Endothelial cell of umbilical vein (primary cell): ENCODE measurements around the gene FOSL2. TPM values are rescaled to one million over a fixed set of nuclear protein-coding genes. Genes with fewer than 3 reads are reported as not detected.

Source experiments
- BruUV-seq: library from RNA; stranded (reverse); fragments of 400-500 nt; replicated peaks from 2 replicates; lab custom pipeline; 2021; lab: Mats Ljungman, UMichigan
- CTCF ChIA-PET: fragments of 300-600, 350-600 bp; sonication (Branson Sonifier 250); formaldehyde crosslinking; loops from one replicate; lab custom pipeline; 2021; ENCODE audit warnings: antibody characterized with exemption, inconsistent platforms; lab: Charles Lee
- POLR2A ChIA-PET: fragments of 300-600, 350-600 bp; sonication (Branson Sonifier 250); formaldehyde crosslinking; loops from one replicate; lab custom pipeline; 2021; ENCODE audit warnings: antibody characterized with exemption, inconsistent platforms; lab: Charles Lee
- DNase-seq: peaks from one replicate; pipeline ENCODE4 v3.0.0-alpha.2; 2011; ENCODE audit warnings: low read depth, low spot score
- FAIRE-seq: peaks from 2 replicates; lab custom pipeline; 2011; peaks lifted over from hg19 to GRCh38; lab: Jason Lieb, UNC
- H2AFZ ChIP-seq: 2 replicates; pipeline ENCODE4 v1.6.0; 2012; ENCODE audit warnings: low read depth, low read length, control low read depth, inconsistent platforms
- H3K27ac ChIP-seq: 2 replicates; pipeline ENCODE4 v1.5.1; 2011; ENCODE audit warnings: low read depth, mild to moderate bottlenecking, control low read depth, low read length, moderate library complexity; ENCODE audit not compliant: insufficient read depth
- H3K27me3 ChIP-seq, 2 experiments: 2 replicates each; pipeline versions ENCODE4 v1.6.0 to v1.6.1; 2011; ENCODE audit warnings: low read length in 2 of 2, mixed read lengths in 1 of 2; ENCODE audit not compliant: control insufficient read depth in 2 of 2, insufficient read depth in 2 of 2
- H3K36me3 ChIP-seq, 2 experiments: 2 replicates in 1 of 2; 3 replicates in 1 of 2; pipeline ENCODE4 v1.5.1; 2011; ENCODE audit warnings: low read length in 2 of 2, mild to moderate bottlenecking in 1 of 2, moderate library complexity in 1 of 2; ENCODE audit not compliant: control insufficient read depth in 2 of 2, insufficient read depth in 2 of 2; ENCODE audit errors: extremely low read depth in 1 of 2
- H3K4me1 ChIP-seq: 3 replicates; pipeline ENCODE4 v1.5.1; 2011; ENCODE audit warnings: mild to moderate bottlenecking, low read length; ENCODE audit not compliant: control insufficient read depth, insufficient read depth; ENCODE audit errors: extremely low read depth
- H3K4me2 ChIP-seq: 2 replicates; pipeline ENCODE4 v1.6.1; 2011; ENCODE audit warnings: low read length, control low read depth, mixed read lengths; ENCODE audit not compliant: insufficient read depth
- H3K4me3 ChIP-seq, 3 experiments: fragments of 200-600 bp in 1 of 3; sonication (generic), shearing (Covaris generic) in 1 of 3; replicated peaks in 1 of 3; 2 replicates each; pipeline ENCODE4 v1.5.1; 2011 to 2016; ENCODE audit warnings: control low read depth in 3 of 3, low read length in 3 of 3, mild to moderate bottlenecking in 2 of 3, inconsistent platforms in 1 of 3, low read depth in 1 of 3, moderate library complexity in 1 of 3; ENCODE audit not compliant: insufficient read depth in 1 of 3
- H3K79me2 ChIP-seq: 2 replicates; pipeline ENCODE4 v1.6.0; 2012; ENCODE audit warnings: low read length, inconsistent platforms; ENCODE audit not compliant: control insufficient read depth, insufficient read depth
- H3K9ac ChIP-seq: replicated peaks from 2 replicates; pipeline ENCODE3; 2011; ENCODE audit warnings: low read length, control low read depth; ENCODE audit not compliant: insufficient read depth; ENCODE audit errors: extremely low read depth
- H3K9me1 ChIP-seq: replicated peaks from 3 replicates; pipeline ENCODE4 v1.6.0; 2011; ENCODE audit warnings: mild to moderate bottlenecking, low read length; ENCODE audit not compliant: control insufficient read depth, insufficient read depth; ENCODE audit errors: extremely low read depth
- H3K9me3 ChIP-seq: replicated peaks from 2 replicates; pipeline ENCODE4 v1.5.1; 2012; ENCODE audit warnings: low read length, inconsistent platforms; ENCODE audit not compliant: control insufficient read depth, insufficient read depth
- H4K20me1 ChIP-seq: replicated peaks from 2 replicates; pipeline ENCODE3; 2011; ENCODE audit warnings: mild to moderate bottlenecking, low read length; ENCODE audit not compliant: control insufficient read depth, insufficient read depth; ENCODE audit errors: extremely low read depth
- EZH2 ChIP-seq: IDR thresholded peaks from 2 replicates; pipeline ENCODE4 v1.6.1; 2012; ENCODE audit warnings: borderline replicate concordance, low read depth, mild to moderate bottlenecking, moderate library complexity, low read length, inconsistent platforms; ENCODE audit not compliant: severe bottlenecking
- GATA2 ChIP-seq: IDR thresholded peaks from 2 replicates; pipeline ENCODE4 v1.7.0; 2011; ENCODE audit warnings: low read depth, mild to moderate bottlenecking, moderate library complexity, mixed read lengths, low read length; ENCODE audit not compliant: insufficient read length, insufficient read depth
- JUN ChIP-seq: IDR thresholded peaks from 2 replicates; pipeline ENCODE4 v1.6.1; 2011; ENCODE audit warnings: borderline replicate concordance, low read depth; ENCODE audit not compliant: insufficient read length, insufficient read depth
- MAX ChIP-seq: IDR thresholded peaks from 2 replicates; pipeline ENCODE4 v1.6.1; 2011; ENCODE audit not compliant: insufficient read depth, insufficient read length
- POLR2A ChIP-seq: IDR thresholded peaks from 2 replicates; pipeline ENCODE4 v1.6.1; 2012; ENCODE audit warnings: low read depth, mild to moderate bottlenecking, control low read depth, low read length
- POLR2AphosphoS5 ChIP-seq: IDR thresholded peaks from 2 replicates; pipeline ENCODE4 v1.6.1; 2012; ENCODE audit warnings: low read depth, mild to moderate bottlenecking, control low read depth, low read length, moderate library complexity; ENCODE audit not compliant: insufficient read depth
- dilution Hi-C: fragments of 300-500 bp; cut with MboI; formaldehyde crosslinking; loops from one replicate; pipeline ENCODE4 v1.15.0; 2019; ENCODE audit warnings: low sequenced_read_pairs; ENCODE audit not compliant: extremely low pct_ligation_motif_present
- intact Hi-C: fragments of 100-400 bp; cut with micrococcal nuclease; formaldehyde crosslinking; loops from one replicate; pipeline ENCODE4 v1.10.0; 2022
- polyA plus RNA-seq, 4 experiments: library from polyadenylated mRNA; depleted of rRNA in 3 of 4; stranded (reverse) in 3 of 4; unstranded in 1 of 4; fragments of >200 nt; gene quantifications; 2 replicates each; pipeline versions ENCODE4 v1.2.1 to v1.2.3, GENCODE V29; 2011 to 2012; ENCODE audit warnings: missing spikeins in 1 of 4
- total RNA-seq: library from RNA; stranded (reverse); gene quantifications from 2 replicates; pipeline ENCODE4 v1.2.3, GENCODE V29; 2021

FOSL2 gene
- total and polyA plus RNA-seq, 2 donors (not counting 3 experiments of a cell fraction or from before 2014, with no cell fraction given), result 43.9 to 85.3 TPM

- no peaks in the 10 kb centered on the region for H3K9me1 ChIP-seq
- no peaks in the 10 kb centered on the region for H4K20me1 ChIP-seq
- no peak overlapping the region for H3K4me3 ChIP-seq
- BruUV-seq, result no TSS peak
- ChIA-PET POLR2A (no interaction called here), CTCF (interaction anchor here (0.5 to 2.7 kb wide), 23 partner anchors 8 to 770 kb away, joined by 3 to 20 read pairs (median 5); no protein-coding TSS in a partner anchor)
- no peaks in the 10 kb centered on the region for H3K9me3 ChIP-seq
- H3K9ac ChIP-seq, result no peak overlapping the region
- no peak for FAIRE-seq
- H3K79me2 ChIP-seq, result no peaks in the 10 kb centered on the region
- no peak for DNase-seq
- H3K36me3 ChIP-seq, result no peaks in the 10 kb centered on the region
- H3K4me1 ChIP-seq, result peaks cover 14% of the 10 kb centered on the region
- H2AFZ ChIP-seq, result no peak overlapping the region
- H3K4me2 ChIP-seq, result no peak overlapping the region
- intact Hi-C loops, result loop anchor here (1.0 to 10.0 kb wide), 10 partner anchors 42 to 769 kb away; no protein-coding TSS in a partner anchor
- H3K27ac ChIP-seq, result no peak overlapping the region
- dilution Hi-C loops, result no loop called here
- H3K27me3 ChIP-seq, result no peaks in the 10 kb centered on the region
- TF ChIP-seq POLR2A (no peak), JUN (no peak), POLR2AphosphoS5 (no peak), MAX (no peak), EZH2 (no peak), GATA2 (no peak)
Measured at GRCh38 chr2:28451793-28452533, 59.3 kb downstream of the FOSL2 start.
